ENCODE data around the gene COL4A6. TPM values are rescaled to one million over a fixed set of nuclear protein-coding genes. Genes with fewer than 3 reads are reported as not detected.
"Not testable (repeated sequence)": the region's sequence is repeated elsewhere in the genome, so short reads cannot be mapped to it uniquely, and the experiment has no call there.

The COL4A6 gene
- total and polyA plus RNA-seq, 10 of the 15 experiments (the other 5 are each of a cell fraction or from before 2014, with no cell fraction given), result 0.02 to 0.56 (median 0.05) TPM; not detected in 3

- DNase-seq (ENCODE audit: low read depth, low spot score); H2AFZ ChIP-seq (ENCODE audit: control insufficient read depth, low read depth, low read length); H3K27me3 ChIP-seq (replicated peaks in 1 of 2; ENCODE audit: control insufficient read depth in 2 of 2, insufficient read depth in 2 of 2, low read length in 1 of 2); H4K20me1 ChIP-seq (ENCODE audit: control insufficient read depth, insufficient read depth); H3K9ac ChIP-seq (ENCODE audit: control insufficient read depth, insufficient read depth, low read length); H3K4me2 ChIP-seq (ENCODE audit: control insufficient read depth, insufficient read depth); in situ Hi-C loops (cut with MboI); CTCF ChIA-PET; ATAC-seq; H3K27ac ChIP-seq (ENCODE audit: control insufficient read depth, insufficient read depth); RAD21 ChIA-PET (ENCODE audit: unreplicated experiment); POLR2A ChIA-PET; H3K9me3 ChIP-seq (replicated peaks; ENCODE audit: control insufficient read depth, insufficient read depth, low read length); intact Hi-C loops (cut with micrococcal nuclease; ENCODE audit: unreplicated experiment); BruUV-seq (replicated peaks); SMC1A ChIA-PET (ENCODE audit: uncharacterized antibody, unreplicated experiment); H3K4me1 ChIP-seq (ENCODE audit: control insufficient read depth, insufficient read depth, low read length); H3K79me2 ChIP-seq (ENCODE audit: control insufficient read depth, insufficient read depth, low read length); FAIRE-seq; H3K36me3 ChIP-seq (ENCODE audit: control insufficient read depth in 2 of 2, insufficient read depth in 2 of 2, low read length in 1 of 2); H3K4me3 ChIP-seq: not testable (repeated sequence)
- 33% methylated on average over 9 of the region's 9 CpGs for WGBS (ENCODE audit: insufficient coverage, insufficient replicate concordance, low lambda C conversion rate, missing lambda C conversion rate)
These were observed 47.1 kb downstream of the COL4A6 start for GRCh38 chrX:108390976-108391717.

- BruUV-seq (replicated peaks), result no TSS peak
These were observed 53.4 kb downstream of the COL4A6 start for GRCh38 chrX:108384783-108385182.

More at GRCh38 chrX:108384783-108385182, 53.4 kb downstream of the COL4A6 start:
- ChIA-PET SMC1A (ENCODE audit: uncharacterized antibody, unreplicated experiment) (no interaction called here), RAD21 (ENCODE audit: unreplicated experiment) (no interaction called here), CTCF (no interaction called here), POLR2A (no interaction called here)
- FAIRE-seq (no peak), ATAC-seq (no peak), DNase-seq (ENCODE audit: low read depth, low spot score) (no peak)
- 11% methylated on average over 1 of the region's 1 CpG for WGBS (ENCODE audit: insufficient coverage, insufficient replicate concordance, low lambda C conversion rate, missing lambda C conversion rate)
- Histone ChIP-seq H3K36me3 (ENCODE audit: control insufficient read depth in 2 of 2, insufficient read depth in 2 of 2, low read length in 1 of 2) (no peaks in the 10 kb centered on the region), H3K4me1 (ENCODE audit: control insufficient read depth, insufficient read depth, low read length) (no peaks in the 10 kb centered on the region), H3K9me3 (replicated peaks; ENCODE audit: control insufficient read depth, insufficient read depth, low read length) (no peaks in the 10 kb centered on the region), H3K27ac (ENCODE audit: control insufficient read depth, insufficient read depth) (no peak overlapping the region), H3K27me3 (replicated peaks in 1 of 2; ENCODE audit: control insufficient read depth in 2 of 2, insufficient read depth in 2 of 2, low read length in 1 of 2) (no peaks in the 10 kb centered on the region), H3K4me2 (ENCODE audit: control insufficient read depth, insufficient read depth) (no peak overlapping the region), H4K20me1 (ENCODE audit: control insufficient read depth, insufficient read depth) (no peaks in the 10 kb centered on the region), H3K79me2 (ENCODE audit: control insufficient read depth, insufficient read depth, low read length) (no peaks in the 10 kb centered on the region), H3K4me3 (no peak overlapping the region), H2AFZ (ENCODE audit: control insufficient read depth, low read depth, low read length) (no peak overlapping the region), H3K9ac (ENCODE audit: control insufficient read depth, insufficient read depth, low read length) (no peak overlapping the region)
- intact Hi-C loops (cut with micrococcal nuclease; ENCODE audit: unreplicated experiment), result no loop called here
- in situ Hi-C loops (cut with MboI), result no loop called here
- TF ChIP-seq KAT2A (conservative IDR thresholded peaks at IDR 0.05; ENCODE audit: control insufficient read depth, low read depth, low read length) (no peak), MTA2 (IDR thresholded peaks at IDR 0.05; ENCODE audit: low read depth) (no peak), POLR2A (IDR thresholded peaks at IDR 0.05; ENCODE audit: low read depth, low read length) (no peak), ZNF207 (IDR thresholded peaks at IDR 0.05; ENCODE audit: borderline replicate concordance) (no peak), NFXL1 (IDR thresholded peaks at IDR 0.05; ENCODE audit: borderline replicate concordance) (no peak), FOXM1 (IDR thresholded peaks at IDR 0.05; ENCODE audit: low read depth, low read length) (no peak), SREBF2 (IDR thresholded peaks at IDR 0.05; ENCODE audit: low read length) (no peak), CBX3 (IDR thresholded peaks at IDR 0.05; ENCODE audit: borderline replicate concordance, low read depth) (no peak), RFX5 (IDR thresholded peaks at IDR 0.05; ENCODE audit: low read depth, low read length) (no peak), BHLHE40 (IDR thresholded peaks at IDR 0.05; ENCODE audit: borderline replicate concordance in 1 of 2, low read depth in 2 of 2, low read length in 1 of 2) (no peak), YBX1 (IDR thresholded peaks at IDR 0.05) (no peak), MTA3 (IDR thresholded peaks at IDR 0.05; ENCODE audit: borderline replicate concordance, low read length) (no peak), CHD2 (IDR thresholded peaks at IDR 0.05; ENCODE audit: borderline replicate concordance, low read depth, low read length) (no peak), YY1 (IDR thresholded peaks at IDR 0.05; ENCODE audit: low read depth, low read length) (no peak)
